KOPT-K1 (cell line): Measurements from ENCODE around the gene CLPSL2.

Experiments used
- H3K27ac ChIP-seq: fragments of 200-600 bp; sonication (generic); 2 replicates; pipeline ENCODE4 v1.5.1; 2016; ENCODE audit warnings: antibody characterized with exemption, mild to moderate bottlenecking, low read depth, low read length; ENCODE audit not compliant: poor library complexity, severe bottlenecking
- H3K36me3 ChIP-seq: fragments of 200-600 bp; sonication (generic); 2 replicates; pipeline ENCODE4 v1.5.1; 2017; ENCODE audit warnings: antibody characterized with exemption, mild to moderate bottlenecking, low read length, moderate library complexity; ENCODE audit not compliant: insufficient read depth
- H3K9me3 ChIP-seq: fragments of 200-600 bp; sonication (generic); 2 replicates; pipeline ENCODE4 v1.5.1; 2017; ENCODE audit warnings: antibody characterized with exemption, low read length, mild to moderate bottlenecking; ENCODE audit not compliant: insufficient read depth, poor library complexity, severe bottlenecking

The CLPSL2 gene

GRCh38 chr6:35737413-35738211, 38.8 kb upstream of the CLPSL2 start:
- Histone ChIP-seq H3K27ac (no peak overlapping the region), H3K36me3 (no peaks in the 10 kb centered on the region), H3K9me3 (no peaks in the 10 kb centered on the region)

GRCh38 chr6:35739645-35740524, 36.5 kb upstream of the CLPSL2 start:
- no peak overlapping the region for H3K27ac ChIP-seq
- H3K9me3 ChIP-seq: no peaks in the 10 kb centered on the region
- H3K36me3 ChIP-seq: no peaks in the 10 kb centered on the region

GRCh38 chr6:35742842-35743241, 33.6 kb upstream of the CLPSL2 start:
- Histone ChIP-seq H3K36me3 (no peaks in the 10 kb centered on the region), H3K27ac (no peak overlapping the region), H3K9me3 (peaks cover 6% of the 10 kb centered on the region)

GRCh38 chr6:35745509-35745908, 30.9 kb upstream of the CLPSL2 start:
- H3K27ac ChIP-seq: no peak overlapping the region
- no peaks in the 10 kb centered on the region for H3K36me3 ChIP-seq
- H3K9me3 ChIP-seq: peaks cover 9% of the 10 kb centered on the region

- H3K36me3 ChIP-seq: no peaks in the 10 kb centered on the region
- H3K27ac ChIP-seq: no peak overlapping the region
- peaks cover 9% of the 10 kb centered on the region for H3K9me3 ChIP-seq
Observed at GRCh38 chr6:35746516-35746915, 29.9 kb upstream of the CLPSL2 start.

GRCh38 chr6:35747877-35748276, 28.5 kb upstream of the CLPSL2 start:
- H3K9me3 ChIP-seq: peaks cover 9% of the 10 kb centered on the region
- H3K36me3 ChIP-seq: no peaks in the 10 kb centered on the region
- no peak overlapping the region for H3K27ac ChIP-seq

- no peak overlapping the region for H3K27ac ChIP-seq
- H3K9me3 ChIP-seq: peaks cover 9% of the 10 kb centered on the region
- H3K36me3 ChIP-seq: no peaks in the 10 kb centered on the region
Observed at GRCh38 chr6:35750557-35750956, 25.8 kb upstream of the CLPSL2 start.

GRCh38 chr6:35751594-35751993, 24.8 kb upstream of the CLPSL2 start:
- H3K27ac ChIP-seq: no peak overlapping the region
- peaks cover 9% of the 10 kb centered on the region for H3K9me3 ChIP-seq
- no peaks in the 10 kb centered on the region for H3K36me3 ChIP-seq

GRCh38 chr6:35752330-35752729, 24.1 kb upstream of the CLPSL2 start:
- Histone ChIP-seq H3K9me3 (peaks cover 7% of the 10 kb centered on the region), H3K36me3 (no peaks in the 10 kb centered on the region), H3K27ac (no peak overlapping the region)

- no peaks in the 10 kb centered on the region for H3K9me3 ChIP-seq
- H3K36me3 ChIP-seq: no peaks in the 10 kb centered on the region
- no peak overlapping the region for H3K27ac ChIP-seq
Observed at GRCh38 chr6:35754452-35755277, 21.7 kb upstream of the CLPSL2 start.

GRCh38 chr6:35755278-35755924, 21.0 kb upstream of the CLPSL2 start:
- no peak overlapping the region for H3K27ac ChIP-seq
- no peaks in the 10 kb centered on the region for H3K9me3 ChIP-seq
- H3K36me3 ChIP-seq: no peaks in the 10 kb centered on the region

GRCh38 chr6:35757456-35758123, 18.8 kb upstream of the CLPSL2 start:
- no peaks in the 10 kb centered on the region for H3K36me3 ChIP-seq
- H3K9me3 ChIP-seq: no peaks in the 10 kb centered on the region
- no peak overlapping the region for H3K27ac ChIP-seq

GRCh38 chr6:35759426-35759825, 17.0 kb upstream of the CLPSL2 start:
- Histone ChIP-seq H3K27ac (no peak overlapping the region), H3K9me3 (no peaks in the 10 kb centered on the region), H3K36me3 (no peaks in the 10 kb centered on the region)

- H3K36me3 ChIP-seq: no peaks in the 10 kb centered on the region
- H3K27ac ChIP-seq: no peak overlapping the region
- no peaks in the 10 kb centered on the region for H3K9me3 ChIP-seq
Observed at GRCh38 chr6:35765739-35766138, 10.7 kb upstream of the CLPSL2 start.
